Measurements from ENCODE around the gene BORCS5.
"Not testable (repeated sequence)": the region's sequence is repeated elsewhere in the genome, so short reads cannot be mapped to it uniquely, and the experiment has no call there.

Gene BORCS5

DNA sequence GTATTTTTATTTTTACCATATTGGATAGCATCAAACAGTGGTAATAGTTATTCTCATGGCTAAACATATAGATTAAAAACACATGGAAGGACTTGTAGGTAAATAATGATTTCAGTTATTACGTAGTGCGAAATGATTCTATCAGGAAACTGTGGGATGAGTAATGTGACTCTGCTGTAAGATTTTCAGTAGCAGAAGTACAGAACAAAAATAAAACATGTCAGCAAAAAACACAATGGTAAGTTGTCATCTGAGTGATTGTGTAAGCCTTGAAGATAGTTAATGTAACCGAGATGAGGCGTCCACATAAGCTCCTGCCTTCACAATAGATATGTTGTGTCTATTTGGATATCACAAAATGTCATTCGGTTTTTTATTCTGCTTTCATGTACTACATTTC lies 99.8 kb downstream of the BORCS5 start:
- no peak for DNase-seq (ENCODE audit: low read depth in 4 of 4, low spot score in 1 of 4)

GRCh38 chr12:12460935-12461922 lies 104.4 kb downstream of the BORCS5 start:
- no peak for DNase-seq (ENCODE audit: low read depth in 4 of 4, low spot score in 1 of 4)

GRCh38 chr12:12461923-12462315 lies 105.0 kb downstream of the BORCS5 start:
- no peak for DNase-seq (ENCODE audit: low read depth in 4 of 4, low spot score in 1 of 4)

DNA sequence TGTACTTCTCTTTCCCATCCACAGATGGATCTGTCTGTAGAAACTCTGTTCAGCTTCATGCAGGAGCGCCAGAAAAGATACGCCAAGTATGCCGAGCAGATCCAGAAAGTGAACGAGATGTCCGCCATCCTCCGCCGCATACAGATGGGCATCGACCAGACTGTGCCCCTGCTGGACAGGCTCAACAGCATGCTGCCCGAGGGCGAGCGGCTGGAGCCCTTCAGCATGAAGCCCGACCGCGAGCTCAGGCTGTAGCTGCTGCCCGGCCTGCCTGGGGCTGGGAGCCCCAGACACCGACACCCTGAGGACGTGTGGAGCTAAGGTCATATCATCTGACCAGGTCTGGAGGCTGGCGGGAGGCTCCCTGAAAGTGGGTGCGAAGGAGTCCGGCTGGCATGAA lies 108.6 kb downstream of the BORCS5 start:
- DNase-seq (ENCODE audit: low read depth in 4 of 4, low spot score in 1 of 4) = no peak

- no peak for DNase-seq (ENCODE audit: low read depth in 4 of 4, low spot score in 1 of 4)
Measured at GRCh38 chr12:12466157-12466556, 109.3 kb downstream of the BORCS5 start.

DNA sequence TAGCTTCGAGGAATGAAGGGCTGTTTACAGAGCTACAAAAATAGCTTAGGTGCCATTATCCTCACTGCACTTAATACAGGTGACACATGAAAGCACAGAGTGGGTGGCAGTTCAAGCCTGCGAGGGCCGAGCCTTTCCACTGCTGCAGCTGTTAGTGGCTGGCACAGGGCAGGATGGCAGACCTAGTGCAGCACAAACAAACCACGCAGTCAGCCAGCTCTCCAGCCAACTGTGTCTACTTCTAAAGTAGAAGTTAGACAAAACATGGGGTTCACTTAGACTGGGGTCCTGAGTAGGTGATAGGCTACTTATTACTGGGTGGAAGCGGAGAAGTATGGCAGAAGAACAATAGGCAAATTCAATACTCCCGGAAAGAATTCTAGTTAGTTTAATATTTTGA lies 110.4 kb downstream of the BORCS5 start:
- no peak for DNase-seq (ENCODE audit: low read depth in 4 of 4, low spot score in 1 of 4)

GRCh38 chr12:12467688-12468261 lies 110.9 kb downstream of the BORCS5 start:
- no peak for DNase-seq (ENCODE audit: low read depth in 4 of 4, low spot score in 1 of 4)

- DNase-seq (ENCODE audit: low read depth in 4 of 4, low spot score in 1 of 4) = no peak
Measured at GRCh38 chr12:12468575-12468974, 111.7 kb downstream of the BORCS5 start.

DNA sequence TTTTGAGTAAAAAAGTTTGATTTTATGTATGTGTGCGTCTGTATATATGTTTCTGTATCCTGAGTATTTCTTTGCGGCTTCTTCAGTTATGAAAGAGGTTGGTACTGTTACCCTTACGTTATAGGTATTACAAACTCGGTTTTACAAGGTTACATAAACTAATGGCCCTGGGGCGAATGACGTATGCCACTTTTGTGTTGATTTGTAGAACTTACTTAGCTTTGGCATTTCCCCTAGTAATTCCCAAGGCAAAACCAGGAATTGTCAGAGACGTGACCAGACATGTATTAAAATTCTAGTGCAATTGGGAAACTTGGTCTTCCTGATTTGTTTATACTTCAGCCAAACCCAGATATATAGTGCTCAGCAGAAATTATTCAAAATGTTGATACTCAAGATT lies 112.5 kb downstream of the BORCS5 start:
- no peak for DNase-seq (ENCODE audit: low read depth in 4 of 4, low spot score in 1 of 4)

- DNase-seq (ENCODE audit: low read depth in 4 of 4, low spot score in 1 of 4) = no peak
Measured at GRCh38 chr12:12470751-12471306, 114.0 kb downstream of the BORCS5 start.

- not testable (repeated sequence) for DNase-seq (ENCODE audit: low read depth in 4 of 4, low spot score in 1 of 4)
Measured at GRCh38 chr12:12471982-12472961, 115.4 kb downstream of the BORCS5 start.

DNA sequence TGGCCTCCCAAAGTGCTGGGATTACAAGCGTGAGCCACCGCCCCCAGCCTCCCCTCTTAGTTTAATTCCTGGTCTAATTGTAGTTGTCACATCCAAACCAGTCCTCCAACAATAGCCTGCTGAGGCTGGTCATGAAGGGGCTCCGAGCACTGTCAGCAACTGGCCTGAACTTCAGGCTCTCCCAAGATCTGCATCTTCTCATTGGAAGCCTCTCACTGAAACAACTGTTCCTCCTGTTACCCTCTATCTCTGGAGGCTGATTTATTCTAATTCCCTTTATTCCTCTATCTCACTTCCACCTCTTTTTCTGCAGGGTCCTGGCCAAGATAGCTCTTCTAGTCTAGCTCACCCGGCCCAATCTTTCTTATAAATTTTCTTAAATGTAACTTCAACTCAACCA lies 116.3 kb downstream of the BORCS5 start:
- DNase-seq (ENCODE audit: low read depth in 4 of 4, low spot score in 1 of 4) = no peak

DNA sequence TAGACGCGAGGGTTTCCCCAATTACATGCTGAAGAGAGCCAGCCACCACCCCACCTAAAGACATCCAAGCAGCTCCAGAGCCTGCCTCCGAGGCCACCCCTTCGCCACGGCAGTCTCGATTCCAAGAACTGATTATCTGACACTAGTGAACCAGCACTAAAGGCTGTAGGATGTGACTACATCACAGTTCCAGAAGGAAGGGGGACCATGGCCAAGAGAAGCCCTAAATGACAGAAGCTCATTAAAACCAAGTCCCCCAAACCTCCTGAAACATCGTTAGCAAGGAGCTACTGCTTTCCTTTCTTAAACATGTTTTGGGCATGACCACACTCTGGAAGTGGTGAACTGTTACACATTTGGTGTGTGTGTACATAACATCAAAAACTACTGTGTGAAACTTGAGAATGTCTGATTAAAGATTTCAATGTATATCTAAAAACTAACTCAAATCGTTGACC lies 117.6 kb downstream of the BORCS5 start:
- DNase-seq (ENCODE audit: low read depth in 4 of 4, low spot score in 1 of 4) = no peak

- no peak for DNase-seq (ENCODE audit: low read depth in 4 of 4, low spot score in 1 of 4)
Measured at GRCh38 chr12:12474931-12475795, 118.3 kb downstream of the BORCS5 start.

- DNase-seq (ENCODE audit: low read depth in 4 of 4, low spot score in 1 of 4) = no peak
Measured at GRCh38 chr12:12476857-12477531, 120.1 kb downstream of the BORCS5 start.

GRCh38 chr12:12477532-12477890 lies 120.6 kb downstream of the BORCS5 start:
- no peak for DNase-seq (ENCODE audit: low read depth in 4 of 4, low spot score in 1 of 4)

GRCh38 chr12:12480074-12480473 lies 123.2 kb downstream of the BORCS5 start:
- DNase-seq (ENCODE audit: low read depth in 4 of 4, low spot score in 1 of 4) = no peak

DNA sequence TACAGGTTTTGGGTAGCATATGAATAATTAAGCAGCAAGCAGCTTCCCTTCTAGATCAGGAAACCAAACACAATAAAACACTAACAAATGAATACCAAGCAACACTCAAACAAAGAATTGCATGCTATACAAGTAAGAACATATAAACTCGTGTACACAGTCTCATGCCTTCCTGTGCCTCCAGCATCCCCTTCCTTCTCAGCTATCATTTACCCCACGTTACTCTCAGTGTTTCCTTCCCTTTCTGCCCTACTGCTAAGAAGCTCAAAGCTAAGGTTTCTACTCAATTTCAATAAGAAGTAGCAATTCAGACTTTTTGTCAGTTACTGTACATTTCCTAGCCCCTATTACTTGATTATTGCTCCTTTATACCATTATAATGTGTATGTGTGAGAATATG lies 124.8 kb downstream of the BORCS5 start:
- DNase-seq (ENCODE audit: low read depth in 4 of 4, low spot score in 1 of 4) = no peak

GRCh38 chr12:12482150-12482761 lies 125.4 kb downstream of the BORCS5 start:
- DNase-seq (ENCODE audit: low read depth in 4 of 4, low spot score in 1 of 4) = no peak
